IMR-90 (cell line): Measurements from ENCODE around the gene APIP. TPM values are rescaled to one million over a fixed set of nuclear protein-coding genes. Genes with fewer than 3 reads are reported as not detected.

ENCODE experiments used
- ATAC-seq: fragments of 200-7000 bp; cut with Tn5 transposase; 2 replicates; pipeline ENCODE4 v1.9.1; 2020; ENCODE audit warnings: low read depth, mild to moderate bottlenecking, moderate library complexity
- BruUV-seq: library from RNA; stranded (reverse); fragments of 400-500 nt; replicated peaks from 2 replicates; lab custom pipeline; 2021; lab: Mats Ljungman, UMichigan
- CTCF ChIA-PET: fragments of 300-600 bp; formaldehyde crosslinking; extraction: SDS; loops from one replicate; lab custom pipeline; 2021; ENCODE audit warnings: antibody characterized with exemption; lab: Yijun Ruan, JAX
- POLR2A ChIA-PET: fragments of 300-600 bp; sonication (Branson Sonifier 250); formaldehyde crosslinking; loops from one replicate; lab custom pipeline; 2022; ENCODE audit warnings: antibody characterized with exemption; ENCODE audit not compliant: unreplicated experiment; lab: Charles Lee
- DNase-seq: peaks from one replicate; pipeline ENCODE4 v3.0.0; 2013
- H2AFZ ChIP-seq: replicated peaks from 2 replicates; pipeline ENCODE3; 2013; ENCODE audit warnings: low read length, mild to moderate bottlenecking; ENCODE audit not compliant: poor library complexity
- H2AK5ac ChIP-seq: 2 replicates; pipeline ENCODE4 v1.6.1; 2013; ENCODE audit warnings: low read depth, low read length, inconsistent platforms
- H2AK9ac ChIP-seq: replicated peaks from 2 replicates; pipeline ENCODE3; 2013; ENCODE audit warnings: mild to moderate bottlenecking, low read depth, low read length, moderate library complexity; ENCODE audit not compliant: poor library complexity
- H2BK120ac ChIP-seq: 2 replicates; pipeline ENCODE4 v1.6.1; 2013; ENCODE audit warnings: low read depth, low read length, inconsistent platforms
- H2BK15ac ChIP-seq: 3 replicates; pipeline ENCODE4 v1.6.1; 2013; ENCODE audit warnings: low read depth, low read length, inconsistent platforms
- H2BK20ac ChIP-seq: 2 replicates; pipeline ENCODE4 v1.6.1; 2013; ENCODE audit warnings: low read depth, mild to moderate bottlenecking, inconsistent platforms, low read length, moderate library complexity
- H2BK5ac ChIP-seq: 2 replicates; pipeline ENCODE4 v1.6.1; 2013; ENCODE audit warnings: mild to moderate bottlenecking, low read depth, low read length, inconsistent platforms; ENCODE audit not compliant: poor library complexity, severe bottlenecking
- H3K14ac ChIP-seq: replicated peaks from 2 replicates; pipeline ENCODE4 v1.6.1; 2013; ENCODE audit warnings: low read depth, low read length, inconsistent platforms
- H3K18ac ChIP-seq: 2 replicates; pipeline ENCODE4 v1.6.1; 2013; ENCODE audit warnings: low read depth, low read length, control low read depth
- H3K23ac ChIP-seq: 2 replicates; pipeline ENCODE4 v1.6.1; 2013; ENCODE audit warnings: low read depth, low read length, inconsistent platforms
- H3K27ac ChIP-seq: 2 replicates; pipeline ENCODE4 v1.5.1; 2013; ENCODE audit warnings: mild to moderate bottlenecking, control low read depth, low read length; ENCODE audit not compliant: insufficient read depth
- H3K27me3 ChIP-seq: 2 replicates; pipeline ENCODE4 v1.6.1; 2013; ENCODE audit warnings: low read length; ENCODE audit not compliant: control insufficient read depth, insufficient read depth
- H3K36me3 ChIP-seq: 2 replicates; pipeline ENCODE4 v1.6.1; 2013; ENCODE audit warnings: low read length, mixed read lengths; ENCODE audit not compliant: control insufficient read depth, insufficient read depth
- H3K4ac ChIP-seq: 2 replicates; pipeline ENCODE4 v1.6.1; 2013; ENCODE audit warnings: low read depth, low read length, inconsistent platforms
- H3K4me1 ChIP-seq: 2 replicates; pipeline ENCODE4 v1.6.1; 2013; ENCODE audit warnings: low read length, mixed read lengths; ENCODE audit not compliant: control insufficient read depth, insufficient read depth
- H3K4me2 ChIP-seq: 2 replicates; pipeline ENCODE4 v1.6.1; 2013; ENCODE audit warnings: low read depth, mild to moderate bottlenecking, control low read depth, low read length, moderate library complexity
- H3K4me3 ChIP-seq: 2 replicates; pipeline ENCODE4 v1.5.1; 2013; ENCODE audit warnings: low read depth, mild to moderate bottlenecking, control low read depth, low read length, moderate library complexity; ENCODE audit not compliant: insufficient read depth
- H3K56ac ChIP-seq: 2 replicates; pipeline ENCODE4 v1.6.1; 2013; ENCODE audit warnings: low read length, inconsistent platforms; ENCODE audit not compliant: insufficient read depth; ENCODE audit errors: extremely low read depth
- H3K79me1 ChIP-seq, 2 experiments: 2 replicates each; pipeline ENCODE4 v1.6.1; 2013; ENCODE audit warnings: low read length in 2 of 2, inconsistent platforms in 1 of 2, low read depth in 1 of 2
- H3K9ac ChIP-seq: 2 replicates; pipeline ENCODE4 v1.6.1; 2013; ENCODE audit warnings: low read depth, low read length, control low read depth
- H3K9me1 ChIP-seq: 2 replicates; pipeline ENCODE4 v1.6.1; 2013; ENCODE audit warnings: low read length, inconsistent platforms; ENCODE audit not compliant: insufficient read depth
- H3K9me3 ChIP-seq: 2 replicates; pipeline ENCODE4 v1.6.1; 2013; ENCODE audit warnings: low read length; ENCODE audit not compliant: control insufficient read depth, insufficient read depth
- H4K20me1 ChIP-seq: 2 replicates; pipeline ENCODE4 v1.6.1; 2013; ENCODE audit warnings: low read length, inconsistent platforms; ENCODE audit not compliant: insufficient read depth
- H4K5ac ChIP-seq: 2 replicates; pipeline ENCODE4 v1.6.1; 2013; ENCODE audit warnings: mild to moderate bottlenecking, low read depth, low read length, control low read depth
- H4K8ac ChIP-seq, 2 experiments: 2 replicates each; pipeline ENCODE4 v1.6.1; 2013; ENCODE audit warnings: low read depth in 2 of 2, low read length in 2 of 2, control low read depth in 1 of 2, inconsistent platforms in 1 of 2
- H4K91ac ChIP-seq: 2 replicates; pipeline ENCODE4 v1.6.1; 2013; ENCODE audit warnings: low read depth, low read length, inconsistent platforms; ENCODE audit not compliant: insufficient read depth
- BHLHE40 ChIP-seq: fragments of 150-350 bp; IDR thresholded peaks from 2 replicates; pipeline ENCODE4 v1.6.1; 2016; ENCODE audit warnings: mild to moderate bottlenecking, low read depth, low read length
- CEBPB ChIP-seq: IDR thresholded peaks from 2 replicates; pipeline ENCODE4 v1.6.1; 2012; ENCODE audit warnings: low read depth, low read length, improper control_type of control experiment
- CHD1 ChIP-seq: IDR thresholded peaks from 2 replicates; pipeline ENCODE4 v1.6.1; 2012; ENCODE audit warnings: low read depth, low read length, improper control_type of control experiment
- ELK1 ChIP-seq: fragments of 150-350 bp; IDR thresholded peaks from 2 replicates; pipeline ENCODE4 v1.6.1; 2016; ENCODE audit warnings: low read depth, mild to moderate bottlenecking, low read length, moderate library complexity, borderline replicate concordance
- MAFK ChIP-seq: IDR thresholded peaks from 2 replicates; pipeline ENCODE4 v1.6.1; 2012; ENCODE audit warnings: low read depth, low read length, improper control_type of control experiment
- MAZ ChIP-seq: IDR thresholded peaks from 2 replicates; pipeline ENCODE4 v1.6.1; 2012; ENCODE audit warnings: low read depth, mild to moderate bottlenecking, low read length, improper control_type of control experiment, moderate library complexity, borderline replicate concordance
- MXI1 ChIP-seq: IDR thresholded peaks from 2 replicates; pipeline ENCODE4 v1.6.1; 2012; ENCODE audit warnings: low read depth, mild to moderate bottlenecking, low read length, moderate library complexity, borderline replicate concordance
- NFE2L2 ChIP-seq: fragments of 150-350 bp; IDR thresholded peaks from 2 replicates; pipeline ENCODE4 v1.6.1; 2016; ENCODE audit warnings: low read depth, mild to moderate bottlenecking, low read length
- RAD21 ChIP-seq: IDR thresholded peaks from 2 replicates; pipeline ENCODE4 v1.6.1; 2012; ENCODE audit warnings: low read length, improper control_type of control experiment
- RCOR1 ChIP-seq: IDR thresholded peaks from 2 replicates; pipeline ENCODE4 v1.6.1; 2012; ENCODE audit warnings: mild to moderate bottlenecking, low read length, improper control_type of control experiment; ENCODE audit not compliant: insufficient replicate concordance
- WGBS, 2 experiments: methylation state at CpG; one replicate each; pipeline versions ENCODE4 v1.1.5 to v1.1.7; 2013; ENCODE audit warnings: missing lambda C conversion rate in 2 of 2; ENCODE audit not compliant: insufficient read length in 1 of 2; ENCODE audit errors: extremely low coverage in 2 of 2; 5-methylcytosine and 5-hydroxymethylcytosine counted together
- dilution Hi-C: fragments of 300-500 bp; cut with HindIII; formaldehyde crosslinking; loops from one replicate; pipeline ENCODE4 v1.14.3; 2018; ENCODE audit warnings: low sequenced_read_pairs; ENCODE audit not compliant: unreplicated experiment
- in situ Hi-C: fragments of 300-500 bp; cut with MboI; formaldehyde crosslinking; loops from 3 replicates; pipeline ENCODE4 v1.14.3; 2019; ENCODE audit warnings: low sequenced_read_pairs, inconsistent platforms, mixed read lengths
- intact Hi-C: fragments of 100-400 bp; cut with micrococcal nuclease; formaldehyde crosslinking; loops from 2 replicates; pipeline ENCODE4 v1.10.0; 2022
- polyA plus RNA-seq, 3 experiments: library from polyadenylated mRNA; depleted of rRNA; stranded (reverse); fragments of >200 nt; gene quantifications; 2 replicates each; pipeline ENCODE4 v1.2.3, GENCODE V29; 2012; ENCODE audit warnings: low replicate concordance in 1 of 3
- total RNA-seq: library from RNA; depleted of rRNA; stranded (reverse); fragments of >200 nt; gene quantifications from 2 replicates; pipeline ENCODE4 v1.2.3, GENCODE V29; 2012

APIP gene
- total and polyA plus RNA-seq, 2 of the 4 experiments (the other 2 are of a cell fraction): 9.9 to 16.6 TPM

GRCh38 chr11:34886609-34887008 is 29.6 kb downstream of the APIP start:
- Histone ChIP-seq H2BK20ac (no peak overlapping the region), H3K79me1 (no peaks in the 10 kb centered on the region), H2AK9ac (no peak overlapping the region), H4K20me1 (no peaks in the 10 kb centered on the region), H3K23ac (no peak overlapping the region), H3K4me2 (no peak overlapping the region), H3K4me3 (no peak overlapping the region), H3K27ac (no peak overlapping the region), H3K56ac (no peak overlapping the region), H2AFZ (no peak overlapping the region), H3K4me1 (no peaks in the 10 kb centered on the region), H2BK120ac (no peak overlapping the region), H4K5ac (no peak overlapping the region), H3K36me3 (peaks cover 4% of the 10 kb centered on the region), H3K4ac (no peak overlapping the region), H2AK5ac (no peak overlapping the region), H4K8ac (no peak overlapping the region), H2BK5ac (no peak overlapping the region), H3K9me3 (no peaks in the 10 kb centered on the region), H3K9me1 (no peaks in the 10 kb centered on the region; the same call in 1 of the 2 replicates), H4K91ac (no peak overlapping the region), H2BK15ac (no peak overlapping the region), H3K18ac (no peak overlapping the region), H3K9ac (no peak overlapping the region), H3K14ac (no peak overlapping the region), H3K27me3 (no peaks in the 10 kb centered on the region)
- 100% methylated on average over 1 of the region's 2 CpGs; no CpG with 5 or more reads in 1 of the 2 experiments for WGBS, 2 experiments
- ATAC-seq (no peak), DNase-seq (no peak)
- dilution Hi-C loops (no loop called here), intact Hi-C loops (no loop called here), in situ Hi-C loops (no loop called here)
- POLR2A ChIA-PET: no interaction called here
- BruUV-seq: no TSS peak
- CTCF ChIA-PET: interaction anchor here (1.0 to 1.6 kb wide), 3 partner anchors 300 to 374 kb away, joined by 3 to 9 read pairs (median 3); no protein-coding TSS in a partner anchor
- TF ChIP-seq RAD21 (no peak), MXI1 (no peak), RCOR1 (no peak), ELK1 (no peak), BHLHE40 (no peak), NFE2L2 (no peak), MAZ (no peak), CEBPB (no peak), MAFK (no peak), CHD1 (no peak)
